ENCODE measurements around the gene CAGE1. TPM values are rescaled to one million over a fixed set of nuclear protein-coding genes. Genes with fewer than 3 reads are reported as not detected.

Gene CAGE1
- total and polyA plus RNA-seq, 8 donors: 0.08 to 0.16 (median 0.10) TPM; not detected in 4

DNA sequence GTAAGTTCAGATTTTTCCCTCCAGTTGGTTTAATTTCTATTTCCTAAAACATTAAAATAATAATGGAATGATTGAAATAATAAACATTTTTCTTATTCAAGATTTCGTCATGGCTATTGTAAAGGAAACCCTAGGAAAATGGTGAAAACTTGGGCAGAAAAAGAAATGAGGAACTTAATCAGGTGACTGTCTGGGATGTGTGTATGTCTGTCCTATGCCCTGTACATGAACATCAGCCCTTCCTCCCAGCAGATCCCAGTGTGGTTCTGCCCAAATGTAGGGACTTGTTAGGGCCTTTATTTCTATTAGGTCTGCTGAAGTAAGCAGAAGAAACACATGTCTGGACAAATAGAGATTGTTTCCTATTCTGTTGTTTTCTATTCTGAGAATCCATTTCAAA is 13.2 kb upstream of the CAGE1 start:
- ATAC-seq (peak; percentile 56), DNase-seq (no peak)
- peak overlapping the region in 1 of 2 donors; percentile 14 for H3K27ac ChIP-seq
- H3K4me3 ChIP-seq: no peak overlapping the region
- H3K9me3 ChIP-seq: no peaks in the 10 kb centered on the region
- no peaks in the 10 kb centered on the region for H3K4me1 ChIP-seq
- no peak for TF ChIP-seq CTCF (IDR thresholded peaks at IDR 0.05)
- intact Hi-C loops (cut with DNase I): no loop called here
- H3K27me3 ChIP-seq: no peaks in the 10 kb centered on the region
- peaks cover 0 to 92% of the 10 kb centered on the region in 2 donors for H3K36me3 ChIP-seq

- no peak for DNase-seq
- Histone ChIP-seq H3K27ac (no peak overlapping the region), H3K4me3 (no peak overlapping the region), H3K9me3 (no peaks in the 10 kb centered on the region), H3K4me1 (no peaks in the 10 kb centered on the region), H3K27me3 (no peaks in the 10 kb centered on the region), H3K36me3 (peaks cover 0 to 91% of the 10 kb centered on the region in 2 donors)
- no peak for TF ChIP-seq CTCF (IDR thresholded peaks at IDR 0.05)
- no peak for ATAC-seq
- intact Hi-C loops (cut with DNase I): no loop called here
These were observed 11.5 kb upstream of the CAGE1 start for GRCh38 chr6:7401075-7401474.

DNA sequence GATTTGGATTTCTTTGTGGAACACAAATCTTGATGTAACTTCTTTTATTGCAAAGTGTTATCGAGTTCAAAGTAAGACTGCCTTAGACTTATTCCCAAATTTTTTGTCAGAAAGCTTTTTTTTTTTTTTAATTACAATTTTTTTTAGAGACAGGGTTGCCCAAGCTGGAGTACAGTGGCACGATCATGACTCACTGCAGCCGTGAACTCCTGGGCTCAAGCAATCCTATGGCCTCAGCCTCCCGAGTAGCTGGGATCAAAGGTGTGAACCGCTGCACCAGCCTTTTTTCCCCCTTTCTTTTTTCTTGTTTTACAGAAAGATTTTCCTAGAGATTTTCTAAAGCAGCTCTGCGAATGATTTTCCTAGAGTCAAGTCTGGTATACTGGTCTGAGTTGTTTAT is 2.9 kb upstream of the CAGE1 start:
- DNase-seq (no peak), ATAC-seq (no peak)
- intact Hi-C loops (cut with DNase I): loop anchor here in 1 of 2 donors (10.0 kb wide), 1 partner anchor 88 kb away; no protein-coding TSS in a partner anchor

GRCh38 chr6:7391151-7391550 is 1.6 kb upstream of the CAGE1 start:
- H3K27ac ChIP-seq: no peak overlapping the region
- no peak for TF ChIP-seq CTCF (IDR thresholded peaks at IDR 0.05)
- no peak for DNase-seq

More for the DNA sequence above, 2.9 kb upstream of the CAGE1 start:
- peaks cover 0 to 44% of the 10 kb centered on the region in 2 donors for H3K36me3 ChIP-seq
- H3K4me3 ChIP-seq: no peak overlapping the region
- H3K9me3 ChIP-seq: no peaks in the 10 kb centered on the region
- no peak overlapping the region for H3K27ac ChIP-seq
- TF ChIP-seq CTCF (IDR thresholded peaks at IDR 0.05): no peak
- H3K27me3 ChIP-seq: no peaks in the 10 kb centered on the region
- peaks cover 7 to 28% of the 10 kb centered on the region in 2 donors for H3K4me1 ChIP-seq

DNA sequence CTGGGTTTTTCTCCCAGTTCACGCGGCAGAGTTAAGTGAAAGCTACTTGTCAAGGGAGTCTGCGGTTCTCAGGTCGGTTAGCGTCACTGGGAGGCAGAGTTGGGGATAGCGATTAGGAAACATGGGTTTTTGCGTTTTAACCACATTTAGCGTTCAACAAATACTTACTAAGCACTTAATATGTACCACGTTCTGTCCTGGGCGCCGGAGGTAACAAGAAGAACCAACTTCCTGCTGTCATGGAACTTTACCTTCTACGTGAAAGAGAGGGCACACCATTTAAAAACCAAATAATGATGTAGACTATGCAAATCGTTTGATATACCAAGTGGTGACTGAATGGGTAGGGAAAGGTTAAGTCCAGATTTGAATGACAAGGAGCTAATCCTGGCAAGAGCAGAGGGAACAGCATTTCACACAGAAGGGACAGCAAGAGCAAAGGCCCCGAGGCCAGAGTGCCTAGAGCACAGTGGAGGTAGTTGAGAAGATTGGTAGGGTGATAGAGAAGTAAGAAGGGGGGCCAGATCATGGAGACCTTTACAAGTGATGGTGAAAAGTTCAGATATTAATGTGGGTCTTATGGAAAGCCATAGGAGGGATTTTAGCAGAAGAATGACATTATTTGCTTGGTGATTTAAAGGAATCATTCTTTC is 810 bp upstream of the CAGE1 start:
- Histone ChIP-seq H3K27me3 (no peaks in the 10 kb centered on the region), H3K4me3 (peak overlapping the region; percentile 83 to 94), H3K9me3 (no peaks in the 10 kb centered on the region), H3K4me1 (peaks cover 7 to 28% of the 10 kb centered on the region in 2 donors), H3K36me3 (peaks cover 0 to 25% of the 10 kb centered on the region in 2 donors), H3K27ac (peak overlapping the region; percentile 92 to 95)
- intact Hi-C loops (cut with DNase I): loop anchor here in 1 of 2 donors (10.0 kb wide), 1 partner anchor 86 kb away; no protein-coding TSS in a partner anchor
- no peak for TF ChIP-seq CTCF (IDR thresholded peaks at IDR 0.05)
- DNase-seq: no peak
- no peak for ATAC-seq

More at GRCh38 chr6:7391151-7391550, 1.6 kb upstream of the CAGE1 start:
- no peak for ATAC-seq
- H3K9me3 ChIP-seq: no peaks in the 10 kb centered on the region
- H3K4me1 ChIP-seq: peaks cover 7 to 28% of the 10 kb centered on the region in 2 donors
- no peaks in the 10 kb centered on the region for H3K27me3 ChIP-seq
- intact Hi-C loops (cut with DNase I): loop anchor here in 1 of 2 donors (10.0 kb wide), 1 partner anchor 86 kb away; no protein-coding TSS in a partner anchor
- H3K4me3 ChIP-seq: peak overlapping the region in 1 of 2 donors; percentile 83
- peaks cover 0 to 33% of the 10 kb centered on the region in 2 donors for H3K36me3 ChIP-seq
